Peyer's patch (tissue), 4 donors: ENCODE results near the gene PATJ.

Source experiments
- POLR2A ChIP-seq, 2 donors: fragments of 450-650 bp; IDR thresholded peaks; one replicate each; pipeline ENCODE4 v1.5.1; 2017; ENCODE audit warnings: antibody characterized with exemption in 2 of 2, mild to moderate bottlenecking in 2 of 2, moderate library complexity in 2 of 2
- TF ChIP-seq, protein P1 (sequence below), 6 experiments: fragments of 450-650 bp in 4 of 6; fragments of 200-600 bp in 2 of 6; sonication (generic) in 1 of 6; IDR thresholded peaks; one replicate each; pipeline ENCODE4 v1.5.1; 2017 to 2019; ENCODE audit warnings: antibody characterized with exemption in 6 of 6, mild to moderate bottlenecking in 3 of 6, moderate library complexity in 1 of 6

DNA sequence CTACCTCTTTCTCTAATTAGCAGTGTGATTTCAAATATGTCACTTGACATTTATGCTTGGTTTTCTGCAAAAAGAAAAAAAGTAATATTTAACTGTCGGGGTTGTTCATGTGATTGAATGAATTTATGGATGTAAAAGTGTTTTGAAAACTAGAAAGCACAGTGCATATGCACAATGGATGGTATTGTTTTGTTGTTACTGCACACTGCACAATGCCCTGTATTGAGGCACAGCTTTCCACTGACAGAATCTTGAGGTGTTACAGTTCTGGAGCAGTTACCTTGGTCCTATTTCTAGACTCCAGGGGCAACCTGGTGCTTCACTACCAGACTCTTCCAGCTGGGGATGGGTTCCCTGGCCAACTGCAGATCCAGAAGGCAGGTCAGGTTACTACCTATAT is 335.5 kb downstream of the PATJ start:
- no peak for TF ChIP-seq POLR2A (IDR thresholded peaks at IDR 0.05)
- TF ChIP-seq, protein P1, sequence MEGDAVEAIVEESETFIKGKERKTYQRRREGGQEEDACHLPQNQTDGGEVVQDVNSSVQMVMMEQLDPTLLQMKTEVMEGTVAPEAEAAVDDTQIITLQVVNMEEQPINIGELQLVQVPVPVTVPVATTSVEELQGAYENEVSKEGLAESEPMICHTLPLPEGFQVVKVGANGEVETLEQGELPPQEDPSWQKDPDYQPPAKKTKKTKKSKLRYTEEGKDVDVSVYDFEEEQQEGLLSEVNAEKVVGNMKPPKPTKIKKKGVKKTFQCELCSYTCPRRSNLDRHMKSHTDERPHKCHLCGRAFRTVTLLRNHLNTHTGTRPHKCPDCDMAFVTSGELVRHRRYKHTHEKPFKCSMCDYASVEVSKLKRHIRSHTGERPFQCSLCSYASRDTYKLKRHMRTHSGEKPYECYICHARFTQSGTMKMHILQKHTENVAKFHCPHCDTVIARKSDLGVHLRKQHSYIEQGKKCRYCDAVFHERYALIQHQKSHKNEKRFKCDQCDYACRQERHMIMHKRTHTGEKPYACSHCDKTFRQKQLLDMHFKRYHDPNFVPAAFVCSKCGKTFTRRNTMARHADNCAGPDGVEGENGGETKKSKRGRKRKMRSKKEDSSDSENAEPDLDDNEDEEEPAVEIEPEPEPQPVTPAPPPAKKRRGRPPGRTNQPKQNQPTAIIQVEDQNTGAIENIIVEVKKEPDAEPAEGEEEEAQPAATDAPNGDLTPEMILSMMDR (IDR thresholded peaks at IDR 0.05) = no peak
